Iris pigment epithelial cell (primary cell): ENCODE results near the gene PDE4B.

Source experiments
- DNase-seq: peaks from one replicate; pipeline ENCODE4 v3.0.0-alpha.2; 2011; ENCODE audit warnings: low read depth

PDE4B gene

GRCh38 chr1:66182551-66183178 is 390.0 kb downstream of the PDE4B start:
- peak; percentile 37 for DNase-seq

DNA sequence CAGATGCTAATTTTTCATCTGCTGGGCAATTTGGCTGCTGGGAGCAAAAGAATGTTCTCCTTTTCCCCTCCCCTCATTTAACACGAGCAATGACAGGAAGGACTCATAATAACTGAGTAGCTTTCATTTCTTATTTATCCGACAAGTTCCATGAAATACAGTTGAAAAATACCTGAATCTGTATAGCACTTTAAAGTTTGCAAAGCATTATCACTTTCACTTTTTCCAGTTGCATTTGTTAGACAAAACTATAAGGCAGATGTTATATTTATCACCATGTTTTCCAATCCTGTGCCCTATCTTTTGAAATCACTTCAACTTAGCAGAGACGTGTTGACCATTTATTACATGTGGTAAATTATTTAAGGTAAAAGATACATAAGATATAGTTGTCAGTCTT is 390.7 kb downstream of the PDE4B start:
- DNase-seq: no peak

GRCh38 chr1:66197120-66197519 is 404.4 kb downstream of the PDE4B start:
- no peak for DNase-seq

DNA sequence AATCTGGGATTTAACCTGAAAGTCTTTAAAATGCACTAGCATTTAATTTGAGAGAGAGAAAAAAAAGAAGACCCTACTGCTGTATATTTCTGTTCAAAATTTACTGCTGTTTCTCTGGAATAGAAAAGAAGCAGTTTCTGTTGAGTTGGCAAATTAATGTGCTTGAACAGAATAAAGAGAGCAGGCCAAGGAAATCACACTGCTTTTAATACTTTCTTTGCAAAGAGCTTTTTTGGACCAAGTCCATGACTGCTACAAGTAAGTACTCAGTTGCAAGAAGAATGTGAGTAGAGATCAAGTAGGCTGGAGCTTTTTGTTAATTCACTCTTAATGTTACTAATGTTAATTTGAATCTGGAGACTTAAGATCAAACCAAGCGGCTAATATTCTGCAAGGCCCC is 405.1 kb downstream of the PDE4B start:
- DNase-seq: no peak

DNA sequence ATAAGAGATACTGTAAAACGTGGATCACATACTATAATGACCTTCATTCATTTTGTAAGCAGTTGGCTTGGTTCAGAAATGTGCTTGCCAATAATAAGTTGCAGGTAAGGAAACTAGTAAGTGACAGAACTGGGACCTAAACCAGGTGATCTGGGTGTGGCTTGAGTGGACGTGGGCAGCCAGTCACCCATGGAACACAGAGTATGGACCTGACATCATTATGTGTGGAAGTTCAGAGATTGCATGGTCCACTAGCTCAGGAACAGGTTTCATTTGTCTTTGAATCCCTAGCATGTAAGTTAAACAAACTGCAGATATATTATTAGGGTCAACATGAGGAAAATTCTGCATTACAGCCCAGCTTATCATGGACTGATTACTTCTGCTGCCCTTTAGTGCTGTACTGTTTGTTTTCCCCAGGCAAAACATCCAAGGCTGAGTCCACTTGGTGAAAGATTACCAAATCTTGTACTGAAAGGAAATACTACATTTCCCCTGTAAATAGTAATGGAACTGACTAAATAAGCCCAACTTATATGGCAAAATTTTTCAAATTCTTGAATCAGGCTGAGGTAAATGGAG is 414.0 kb downstream of the PDE4B start:
- no peak for DNase-seq

GRCh38 chr1:66207484-66207883 is 414.8 kb downstream of the PDE4B start:
- DNase-seq: peak; percentile 42

- no peak for DNase-seq
Measured at GRCh38 chr1:66208632-66209031, 415.9 kb downstream of the PDE4B start.

DNA sequence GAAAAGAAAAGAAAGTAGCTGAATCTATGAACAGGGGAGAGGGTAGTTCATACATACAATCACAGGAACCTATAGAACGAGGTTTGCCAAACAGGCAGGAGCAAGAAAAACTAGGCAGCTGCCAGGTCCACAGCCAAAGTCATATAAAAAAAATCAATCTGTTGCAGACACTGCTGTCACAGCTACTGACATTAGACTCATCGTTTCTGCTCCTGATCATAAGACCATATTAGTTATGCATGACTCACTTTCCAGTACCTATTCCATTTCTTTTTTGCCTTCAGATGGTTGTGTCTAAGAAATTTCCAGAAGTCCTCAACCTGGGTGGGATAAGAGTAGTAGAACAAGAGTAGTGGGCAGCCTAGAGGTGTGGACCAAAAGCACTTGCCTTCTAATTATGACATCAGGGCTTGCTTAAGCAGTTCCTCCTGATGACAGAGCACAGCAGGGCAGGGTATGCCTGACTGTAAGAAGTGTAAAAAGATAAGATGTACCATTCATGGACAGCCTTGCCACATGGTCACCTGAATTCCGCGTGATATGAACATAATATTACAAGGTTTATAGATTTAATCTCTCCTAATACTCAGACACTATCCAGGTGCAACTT is 418.0 kb downstream of the PDE4B start:
- no peak for DNase-seq

GRCh38 chr1:66211521-66211920 is 418.8 kb downstream of the PDE4B start:
- peak; percentile 3 for DNase-seq

GRCh38 chr1:66213491-66213890 is 420.8 kb downstream of the PDE4B start:
- no peak for DNase-seq

- DNase-seq: no peak
Measured at GRCh38 chr1:66214901-66215300, 422.2 kb downstream of the PDE4B start.

- DNase-seq: peak; percentile 14
Measured at GRCh38 chr1:66217021-66217420, 424.3 kb downstream of the PDE4B start.

DNA sequence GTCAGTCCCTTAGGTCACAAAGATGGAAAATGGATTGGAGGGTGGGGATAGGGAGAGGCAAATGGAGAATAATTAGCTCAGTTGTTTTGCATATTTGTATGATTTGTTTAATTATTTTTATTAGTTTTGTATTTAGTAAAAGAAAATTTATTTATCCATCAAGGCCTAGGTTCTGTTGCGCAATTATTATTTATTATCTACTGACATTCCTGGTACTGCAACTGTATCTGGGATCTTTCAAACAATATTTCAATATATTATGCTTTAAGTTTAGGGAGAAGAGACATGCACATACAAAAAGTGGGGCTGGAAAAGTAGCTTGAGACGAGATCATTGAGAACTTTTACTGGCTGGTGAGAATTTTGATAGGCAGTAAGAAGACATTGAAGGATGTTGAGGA is 424.9 kb downstream of the PDE4B start:
- no peak for DNase-seq

GRCh38 chr1:66220477-66220876 is 427.8 kb downstream of the PDE4B start:
- no peak for DNase-seq

DNA sequence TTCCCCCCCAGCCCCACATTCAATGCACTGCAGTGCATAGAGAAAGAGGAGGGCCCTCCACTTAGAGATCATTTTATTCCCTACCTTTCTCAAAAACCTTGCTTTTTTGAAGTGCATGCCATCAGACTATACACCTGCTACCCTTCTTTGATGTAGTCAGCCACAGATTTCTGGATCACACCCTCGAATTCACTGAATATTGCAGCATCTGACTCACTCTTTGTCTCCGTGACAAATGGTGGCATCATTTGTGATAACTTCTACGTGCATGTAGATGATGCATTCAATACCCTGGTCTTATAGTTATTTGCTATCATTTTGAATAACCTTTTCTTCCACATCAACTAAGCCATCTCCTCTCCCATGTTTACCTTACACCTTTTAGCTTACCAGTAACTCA is 431.0 kb downstream of the PDE4B start:
- DNase-seq: no peak

DNA sequence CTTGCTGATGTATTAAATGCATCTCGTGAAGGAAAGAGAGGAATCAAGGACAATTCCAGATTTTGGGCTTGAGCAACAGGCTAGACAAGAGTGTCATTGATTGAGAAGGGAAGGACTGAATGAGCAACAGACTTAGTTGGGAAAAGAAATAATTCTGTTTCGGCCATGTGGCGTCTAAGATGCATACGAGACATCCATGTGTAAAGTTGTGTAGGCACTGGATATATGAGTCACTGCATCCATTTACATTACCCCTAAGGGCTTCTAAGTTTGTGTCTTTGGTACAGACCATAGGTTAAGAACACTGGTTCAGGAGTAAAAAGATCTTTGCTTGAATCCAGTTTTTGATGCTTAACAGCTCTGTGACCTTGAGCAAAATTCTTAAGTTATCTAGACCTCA is 434.3 kb downstream of the PDE4B start:
- no peak for DNase-seq

GRCh38 chr1:66227966-66228365 is 435.3 kb downstream of the PDE4B start:
- no peak for DNase-seq

DNA sequence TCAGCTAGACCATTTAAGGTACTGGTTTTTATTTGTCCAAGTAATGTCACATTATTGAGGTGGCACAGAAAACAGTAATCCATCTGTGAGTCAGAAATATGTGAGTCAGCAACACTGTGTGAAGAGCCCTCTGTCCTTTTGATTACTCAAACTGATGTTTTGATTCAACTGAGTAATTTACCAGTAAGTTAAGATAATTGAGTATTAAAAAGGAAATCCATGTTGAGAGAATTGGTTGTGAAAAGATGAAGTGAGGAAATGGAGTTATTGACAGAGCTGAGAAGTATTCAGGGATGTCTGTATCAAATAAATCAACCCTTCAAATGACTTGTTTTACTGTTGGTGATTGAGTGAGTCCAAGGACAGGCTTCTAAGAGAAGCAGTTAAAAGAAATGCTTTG is 438.5 kb downstream of the PDE4B start:
- DNase-seq: no peak

- DNase-seq: no peak
Measured at GRCh38 chr1:66231681-66232463, 439.2 kb downstream of the PDE4B start.

DNA sequence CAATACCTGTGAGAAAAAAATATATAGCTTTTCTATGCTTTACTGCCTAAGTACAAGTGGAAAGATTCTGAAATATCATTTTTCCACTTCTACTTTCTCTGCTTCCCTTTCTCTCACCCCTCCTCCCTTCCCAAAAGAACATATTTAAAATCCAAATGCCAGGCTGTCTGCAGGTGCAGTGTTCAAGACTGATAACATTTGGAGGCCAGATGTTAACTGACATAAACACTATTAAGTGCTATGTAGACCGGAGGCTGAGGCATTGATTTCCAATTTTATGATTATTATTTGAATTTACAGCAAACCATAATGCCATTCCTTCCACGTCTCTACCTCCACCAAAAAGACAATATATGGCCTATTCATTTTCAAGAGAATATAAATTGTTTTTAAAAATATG is 444.3 kb downstream of the PDE4B start:
- DNase-seq: no peak

- no peak for DNase-seq
Measured at GRCh38 chr1:66237722-66238479, 445.2 kb downstream of the PDE4B start.

GRCh38 chr1:66239834-66240233 is 447.1 kb downstream of the PDE4B start:
- no peak for DNase-seq
